Ectodermal cell (in vitro differentiated cells): ENCODE results near the gene ZSCAN16.
A peak's percentile ranks its signal among the peaks of the same experiment; 100 is the strongest.
"Not testable (repeated sequence)": the region's sequence is repeated elsewhere in the genome, so short reads cannot be mapped to it uniquely, and the experiment has no call there.

Experiments used
- H3K27ac ChIP-seq: 2 replicates; pipeline ENCODE4 v1.7.0; 2013; ENCODE audit warnings: mild to moderate bottlenecking, low read depth, low read length; ENCODE audit not compliant: insufficient read depth, poor library complexity, severe bottlenecking
- H3K27me3 ChIP-seq: 2 replicates; pipeline ENCODE4 v1.7.0; 2013; ENCODE audit warnings: mild to moderate bottlenecking, low read length; ENCODE audit not compliant: insufficient read depth, control insufficient read depth, poor library complexity, severe bottlenecking
- H3K36me3 ChIP-seq: one replicate; pipeline ENCODE4 v1.7.0; 2013; ENCODE audit warnings: low read length; ENCODE audit not compliant: control insufficient read depth, insufficient read depth
- H3K4me1 ChIP-seq: one replicate; pipeline ENCODE4 v1.7.0; 2013; ENCODE audit warnings: low read length; ENCODE audit not compliant: control insufficient read depth, insufficient read depth
- H3K4me3 ChIP-seq: 2 replicates; pipeline ENCODE4 v1.7.0; 2013; ENCODE audit warnings: low read depth, low read length, control low read depth; ENCODE audit not compliant: insufficient read depth
- H3K9me3 ChIP-seq: 2 replicates; pipeline ENCODE4 v1.7.0; 2013; ENCODE audit warnings: mild to moderate bottlenecking, low read length, moderate library complexity; ENCODE audit not compliant: control insufficient read depth
- WGBS, 2 experiments: methylation state at CpG; one replicate each; pipeline ENCODE4 v1.1.7; 2013; ENCODE audit warnings: missing lambda C conversion rate in 2 of 2; 5-methylcytosine and 5-hydroxymethylcytosine counted together

ZSCAN16 gene

GRCh38 chr6:28102699-28103098 is 21.7 kb upstream of the ZSCAN16 start:
- H3K27ac ChIP-seq: not testable (repeated sequence)
- H3K27me3 ChIP-seq: peaks cover 11% of the 10 kb centered on the region

GRCh38 chr6:28104392-28105244 is 19.8 kb upstream of the ZSCAN16 start:
- H3K36me3 ChIP-seq: no peaks in the 10 kb centered on the region
- H3K27ac ChIP-seq: no peak overlapping the region
- WGBS, 2 experiments: 2% methylated on average over 54 of the region's 54 CpGs
- peak overlapping the region; percentile 73 for H3K4me3 ChIP-seq
- no peaks in the 10 kb centered on the region for H3K4me1 ChIP-seq
- H3K9me3 ChIP-seq: no peaks in the 10 kb centered on the region
- peaks cover 11% of the 10 kb centered on the region for H3K27me3 ChIP-seq

More at GRCh38 chr6:28102699-28103098, 21.7 kb upstream of the ZSCAN16 start:
- H3K36me3 ChIP-seq, H3K4me1 ChIP-seq, H3K4me3 ChIP-seq, H3K9me3 ChIP-seq: not testable (repeated sequence)

GRCh38 chr6:28105245-28105639 is 19.2 kb upstream of the ZSCAN16 start:
- 37 to 44% methylated on average over 5 of the region's 5 CpGs for WGBS, 2 experiments
- Histone ChIP-seq H3K4me1 (no peaks in the 10 kb centered on the region), H3K4me3 (peak overlapping the region; percentile 73)

GRCh38 chr6:28107506-28107905 is 16.9 kb upstream of the ZSCAN16 start:
- Histone ChIP-seq H3K4me3 (no peak overlapping the region), H3K27ac (no peak overlapping the region)
- WGBS, 2 experiments: 53 to 55% methylated on average over 3 of the region's 3 CpGs

More at GRCh38 chr6:28105245-28105639, 19.2 kb upstream of the ZSCAN16 start:
- Histone ChIP-seq H3K27ac (no peak overlapping the region), H3K9me3 (no peaks in the 10 kb centered on the region), H3K36me3 (no peaks in the 10 kb centered on the region), H3K27me3 (peaks cover 11% of the 10 kb centered on the region)

GRCh38 chr6:28111964-28112363 is 12.4 kb upstream of the ZSCAN16 start:
- H3K27ac ChIP-seq: no peak overlapping the region
- no peaks in the 10 kb centered on the region for H3K27me3 ChIP-seq
- H3K9me3 ChIP-seq: no peaks in the 10 kb centered on the region
- H3K36me3 ChIP-seq: no peaks in the 10 kb centered on the region
- WGBS, 2 experiments: 68 to 76% methylated on average over 2 to 3 of the region's 3 CpGs
- no peaks in the 10 kb centered on the region for H3K4me1 ChIP-seq
- no peak overlapping the region for H3K4me3 ChIP-seq

More at GRCh38 chr6:28107506-28107905, 16.9 kb upstream of the ZSCAN16 start:
- no peaks in the 10 kb centered on the region for H3K9me3 ChIP-seq
- peaks cover 6% of the 10 kb centered on the region for H3K27me3 ChIP-seq
- H3K36me3 ChIP-seq: no peaks in the 10 kb centered on the region
- H3K4me1 ChIP-seq: no peaks in the 10 kb centered on the region

- peaks cover 10% of the 10 kb centered on the region for H3K36me3 ChIP-seq
- no peaks in the 10 kb centered on the region for H3K27me3 ChIP-seq
- H3K4me1 ChIP-seq: no peaks in the 10 kb centered on the region
- no peak overlapping the region for H3K27ac ChIP-seq
- H3K9me3 ChIP-seq: no peaks in the 10 kb centered on the region
- WGBS, 2 experiments: 94 to 95% methylated on average over 2 of the region's 2 CpGs
- no peak overlapping the region for H3K4me3 ChIP-seq
Measured at GRCh38 chr6:28115799-28116198, 8.6 kb upstream of the ZSCAN16 start.

GRCh38 chr6:28117386-28118050 is 6.9 kb upstream of the ZSCAN16 start:
- Histone ChIP-seq H3K27ac (no peak overlapping the region), H3K4me1 (no peaks in the 10 kb centered on the region), H3K27me3 (no peaks in the 10 kb centered on the region), H3K36me3 (peaks cover 10% of the 10 kb centered on the region), H3K9me3 (no peaks in the 10 kb centered on the region), H3K4me3 (no peak overlapping the region)
- 93 to 94% methylated on average over 2 of the region's 2 CpGs for WGBS, 2 experiments

- H3K27me3 ChIP-seq: no peaks in the 10 kb centered on the region
- H3K36me3 ChIP-seq: peaks cover 10% of the 10 kb centered on the region
- H3K9me3 ChIP-seq: no peaks in the 10 kb centered on the region
- H3K4me3 ChIP-seq: no peak overlapping the region
- H3K27ac ChIP-seq: no peak overlapping the region
- 92 to 93% methylated on average over 1 of the region's 1 CpG for WGBS, 2 experiments
- no peaks in the 10 kb centered on the region for H3K4me1 ChIP-seq
Measured at GRCh38 chr6:28118217-28118616, 6.2 kb upstream of the ZSCAN16 start.

GRCh38 chr6:28121876-28122275 is 2.5 kb upstream of the ZSCAN16 start:
- 100% methylated on average over 1 of the region's 2 CpGs; no CpG with 5 or more reads in 1 of the 2 experiments for WGBS, 2 experiments
- peaks cover 10% of the 10 kb centered on the region for H3K36me3 ChIP-seq
- no peak overlapping the region for H3K4me3 ChIP-seq

GRCh38 chr6:28122283-28122682 is 2.1 kb upstream of the ZSCAN16 start:
- not testable (repeated sequence) for H3K4me1 ChIP-seq, H3K4me3 ChIP-seq, H3K27ac ChIP-seq, H3K9me3 ChIP-seq, H3K27me3 ChIP-seq, H3K36me3 ChIP-seq
- WGBS, 2 experiments: 92 to 96% methylated on average over 5 of the region's 5 CpGs

More at GRCh38 chr6:28121876-28122275, 2.5 kb upstream of the ZSCAN16 start:
- Histone ChIP-seq H3K9me3 (no peaks in the 10 kb centered on the region), H3K27ac (no peak overlapping the region), H3K27me3 (no peaks in the 10 kb centered on the region), H3K4me1 (no peaks in the 10 kb centered on the region)
